HCT116 (cell line): ENCODE measurements around the gene CLEC16A. TPM values are rescaled to one million over a fixed set of nuclear protein-coding genes. Genes with fewer than 3 reads are reported as not detected.

Source experiments
- ATAC-seq: fragments of 200-7000 bp; cut with Tn5 transposase; 2 replicates; pipeline ENCODE4 v1.9.1; 2020; ENCODE audit warnings: mild to moderate bottlenecking, moderate library complexity
- BruUV-seq: library from RNA; stranded (reverse); fragments of 400-500 nt; replicated peaks from 2 replicates; lab custom pipeline; 2021; lab: Mats Ljungman, UMichigan
- CTCF ChIA-PET: fragments of 300-600 bp; sonication (Branson Sonifier 250); formaldehyde crosslinking; loops from one replicate; lab custom pipeline; 2021; ENCODE audit warnings: antibody characterized with exemption; lab: Charles Lee
- POLR2A ChIA-PET: fragments of 300-600, 350-600 bp; sonication (Branson Sonifier 250); formaldehyde crosslinking; loops from one replicate; lab custom pipeline; 2021; ENCODE audit warnings: antibody characterized with exemption; lab: Charles Lee
- RAD21 ChIA-PET, 2 experiments: fragments of 300-600 bp; sonication (Branson Sonifier 250); formaldehyde crosslinking; loops; one replicate each; lab custom pipeline; 2023; ENCODE audit warnings: low total read pairs in 2 of 2; ENCODE audit not compliant: uncharacterized antibody in 2 of 2, unreplicated experiment in 2 of 2, low non-redundant PET in 1 of 2; lab: Charles Lee
- DNase-seq: peaks from one replicate; pipeline ENCODE4 v3.0.0-alpha.2; 2010; ENCODE audit warnings: low read depth, low spot score
- H2AFZ ChIP-seq: fragments of 200-600 bp; shearing (Covaris generic), sonication (generic); 2 replicates; pipeline ENCODE4 v1.6.1; 2017; ENCODE audit warnings: low read depth, mixed run types, mixed read lengths, antibody characterized with exemption, low read length; ENCODE audit not compliant: poor library complexity, severe bottlenecking
- H3K27ac ChIP-seq: 2 replicates; pipeline ENCODE4 v1.5.1; 2012; ENCODE audit warnings: low read depth, low read length
- H3K27me3 ChIP-seq: fragments of 200-600 bp; sonication (generic); 2 replicates; pipeline ENCODE4 v1.6.1; 2016; ENCODE audit warnings: mixed run types, low read length, mixed read lengths; ENCODE audit not compliant: insufficient read depth
- H3K36me3 ChIP-seq, 2 experiments: fragments of 200-500 bp in 1 of 2; fragments of 200-600 bp in 1 of 2; sonication (Bioruptor generic) in 1 of 2; sonication (generic) in 1 of 2; 2 replicates each; pipeline versions ENCODE4 v1.5.1 to v1.6.1; 2014 to 2016; ENCODE audit warnings: low read length in 2 of 2, inconsistent platforms in 1 of 2, mixed read lengths in 1 of 2, mixed run types in 1 of 2; ENCODE audit not compliant: insufficient read depth in 2 of 2, control insufficient read depth in 1 of 2
- H3K4me1 ChIP-seq, 2 experiments: fragments of 200-600 bp in 1 of 2; sonication (generic) in 1 of 2; 2 replicates each; pipeline versions ENCODE4 v1.5.1 to v1.6.1; 2012 to 2017; ENCODE audit warnings: low read length in 2 of 2, inconsistent platforms in 1 of 2, mild to moderate bottlenecking in 1 of 2, mixed read lengths in 1 of 2, mixed run types in 1 of 2, moderate library complexity in 1 of 2; ENCODE audit not compliant: insufficient read depth in 2 of 2, control insufficient read depth in 1 of 2
- H3K4me2 ChIP-seq: fragments of 200-600 bp; sonication (generic); 2 replicates; pipeline ENCODE4 v1.6.1; 2017; ENCODE audit warnings: mixed run types, low read length, mixed read lengths
- H3K4me3 ChIP-seq, 2 experiments: fragments of 200-600 bp in 1 of 2; sonication (generic) in 1 of 2; replicated peaks in 1 of 2; 2 replicates each; pipeline ENCODE4 v1.5.1; 2011 to 2016; ENCODE audit warnings: low read length in 2 of 2, control low read depth in 1 of 2, low read depth in 1 of 2, mild to moderate bottlenecking in 1 of 2, mixed read lengths in 1 of 2, mixed run types in 1 of 2
- H3K79me2 ChIP-seq: fragments of 200-600 bp; sonication (generic); 2 replicates; pipeline ENCODE4 v1.6.1; 2017; ENCODE audit warnings: mild to moderate bottlenecking, mixed run types, low read length, moderate library complexity, mixed read lengths; ENCODE audit not compliant: insufficient read depth
- H3K9ac ChIP-seq: fragments of 200-600 bp; sonication (generic); 2 replicates; pipeline ENCODE4 v1.6.1; 2016; ENCODE audit warnings: low read length, mixed read lengths
- H3K9me2 ChIP-seq: fragments of 200-600 bp; sonication (generic), shearing (Covaris generic); 2 replicates; pipeline ENCODE4 v1.6.1; 2017; ENCODE audit warnings: mixed run types, mild to moderate bottlenecking, moderate library complexity; ENCODE audit not compliant: insufficient read depth
- H3K9me3 ChIP-seq, 2 experiments: fragments of 200-500 bp in 1 of 2; fragments of 200-600 bp in 1 of 2; sonication (Bioruptor generic) in 1 of 2; sonication (generic) in 1 of 2; 2 replicates each; pipeline ENCODE4 v1.6.1; 2014 to 2017; ENCODE audit warnings: low read length in 2 of 2, mixed read lengths in 2 of 2, inconsistent platforms in 1 of 2, low read depth in 1 of 2, mild to moderate bottlenecking in 1 of 2, mixed run types in 1 of 2, moderate library complexity in 1 of 2; ENCODE audit not compliant: control insufficient read depth in 1 of 2, insufficient read depth in 1 of 2
- H4K20me1 ChIP-seq: fragments of 200-600 bp; sonication (generic), shearing (Covaris generic); 2 replicates; pipeline ENCODE4 v1.6.1; 2017; ENCODE audit warnings: mixed run types, mild to moderate bottlenecking, moderate library complexity; ENCODE audit not compliant: insufficient read depth
- ATF3 ChIP-seq: IDR thresholded peaks from 2 replicates; pipeline ENCODE4 v1.6.1; 2012
- CBX3 ChIP-seq: IDR thresholded peaks from 2 replicates; pipeline ENCODE4 v1.6.1; 2012; ENCODE audit warnings: low read depth
- CEBPB ChIP-seq: IDR thresholded peaks from 2 replicates; pipeline ENCODE4 v1.6.1; 2012; ENCODE audit warnings: low read depth
- CTCF ChIP-seq, 3 experiments: fragments of 200-600 bp in 1 of 3; sonication (generic) in 1 of 3; IDR thresholded peaks in 2 of 3; conservative IDR thresholded peaks in 1 of 3; 2 replicates each; pipeline ENCODE4 v1.5.1; 2012 to 2017; ENCODE audit warnings: low read depth in 2 of 3, low read length in 2 of 3, antibody characterized with exemption in 1 of 3, borderline replicate concordance in 1 of 3, control low read depth in 1 of 3, mild to moderate bottlenecking in 1 of 3, mixed read lengths in 1 of 3, mixed run types in 1 of 3, moderate library complexity in 1 of 3; ENCODE audit not compliant: insufficient read depth in 1 of 3
- EZH2 ChIP-seq: fragments of 200-600 bp; sonication (generic); IDR thresholded peaks from 2 replicates; pipeline ENCODE4 v1.6.1; 2017; ENCODE audit warnings: antibody characterized with exemption, mixed run types
- EZH2phosphoT487 ChIP-seq: fragments of 200-600 bp; IDR thresholded peaks from 2 replicates; pipeline ENCODE4 v1.6.1; 2018; ENCODE audit warnings: antibody characterized with exemption, borderline replicate concordance
- FOSL1 ChIP-seq: IDR thresholded peaks from 2 replicates; pipeline ENCODE4 v1.6.1; 2012; ENCODE audit warnings: low read depth
- JUND ChIP-seq: IDR thresholded peaks from 2 replicates; pipeline ENCODE4 v1.6.1; 2012
- MAX ChIP-seq: IDR thresholded peaks from 2 replicates; pipeline ENCODE4 v1.6.1; 2012
- POLR2A ChIP-seq: IDR thresholded peaks from 2 replicates; pipeline ENCODE4 v1.7.0; 2011; ENCODE audit warnings: borderline replicate concordance; ENCODE audit not compliant: insufficient read depth, insufficient read length; ENCODE audit errors: extremely low read depth
- POLR2AphosphoS5 ChIP-seq: IDR thresholded peaks from 2 replicates; pipeline ENCODE4 v1.6.1; 2011; ENCODE audit warnings: mild to moderate bottlenecking, low read depth, low read length, moderate library complexity
- RAD21 ChIP-seq: IDR thresholded peaks from 2 replicates; pipeline ENCODE4 v1.6.1; 2012; ENCODE audit warnings: low read depth, mild to moderate bottlenecking
- SIN3A ChIP-seq: IDR thresholded peaks from 2 replicates; pipeline ENCODE4 v1.6.1; 2012; ENCODE audit warnings: low read depth
- SP1 ChIP-seq: IDR thresholded peaks from 2 replicates; pipeline ENCODE4 v1.6.1; 2012; ENCODE audit warnings: low read depth
- SRF ChIP-seq: IDR thresholded peaks from 2 replicates; pipeline ENCODE4 v1.6.1; 2012; ENCODE audit warnings: low read depth
- ZFX ChIP-seq: fragments of 450-650 bp; IDR thresholded peaks from 2 replicates; pipeline ENCODE4 v1.6.1; 2017
- ZNF274 ChIP-seq: fragments of 200-500 bp; sonication (Bioruptor generic); IDR thresholded peaks from 2 replicates; pipeline ENCODE4 v1.6.1; 2014; ENCODE audit warnings: mild to moderate bottlenecking, low read depth, low read length, inconsistent platforms
- intact Hi-C: fragments of 100-400 bp; cut with micrococcal nuclease; formaldehyde crosslinking; loops from 2 replicates; pipeline ENCODE4 v1.10.0; 2022
- total RNA-seq: library from RNA; stranded (reverse); gene quantifications from one replicate; pipeline ENCODE4 v1.2.1, GENCODE V29; 2021; ENCODE audit not compliant: unreplicated experiment
- TF ChIP-seq, protein P1 (sequence below): IDR thresholded peaks from 2 replicates; pipeline ENCODE4 v1.6.1; 2011; ENCODE audit warnings: mild to moderate bottlenecking, low read length, moderate library complexity; ENCODE audit not compliant: insufficient replicate concordance; ENCODE audit errors: extremely low read depth
- TF ChIP-seq, protein P2 (sequence below): IDR thresholded peaks from 2 replicates; pipeline ENCODE4 v1.6.1; 2012; ENCODE audit warnings: low read depth

CLEC16A gene
- total RNA-seq, 1 experiment from 2014 or later, result 18.0 TPM

- no peaks in the 10 kb centered on the region for H3K36me3 ChIP-seq
- no peaks in the 10 kb centered on the region for H3K4me1 ChIP-seq
- H3K4me3 ChIP-seq, result no peak overlapping the region
- no TSS peak for BruUV-seq
- TF ChIP-seq ZNF274, result no peak
- no peak for TF ChIP-seq CEBPB
- no peak for TF ChIP-seq POLR2A
- no peak for TF ChIP-seq JUND
- TF ChIP-seq SIN3A, result no peak
- no peak for TF ChIP-seq RAD21
- TF ChIP-seq, protein P1, sequence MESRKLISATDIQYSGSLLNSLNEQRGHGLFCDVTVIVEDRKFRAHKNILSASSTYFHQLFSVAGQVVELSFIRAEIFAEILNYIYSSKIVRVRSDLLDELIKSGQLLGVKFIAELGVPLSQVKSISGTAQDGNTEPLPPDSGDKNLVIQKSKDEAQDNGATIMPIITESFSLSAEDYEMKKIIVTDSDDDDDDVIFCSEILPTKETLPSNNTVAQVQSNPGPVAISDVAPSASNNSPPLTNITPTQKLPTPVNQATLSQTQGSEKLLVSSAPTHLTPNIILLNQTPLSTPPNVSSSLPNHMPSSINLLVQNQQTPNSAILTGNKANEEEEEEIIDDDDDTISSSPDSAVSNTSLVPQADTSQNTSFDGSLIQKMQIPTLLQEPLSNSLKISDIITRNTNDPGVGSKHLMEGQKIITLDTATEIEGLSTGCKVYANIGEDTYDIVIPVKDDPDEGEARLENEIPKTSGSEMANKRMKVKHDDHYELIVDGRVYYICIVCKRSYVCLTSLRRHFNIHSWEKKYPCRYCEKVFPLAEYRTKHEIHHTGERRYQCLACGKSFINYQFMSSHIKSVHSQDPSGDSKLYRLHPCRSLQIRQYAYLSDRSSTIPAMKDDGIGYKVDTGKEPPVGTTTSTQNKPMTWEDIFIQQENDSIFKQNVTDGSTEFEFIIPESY, result no peak
- no peak for TF ChIP-seq FOSL1
- TF ChIP-seq POLR2AphosphoS5, result no peak
- no peak for TF ChIP-seq ZFX
- TF ChIP-seq ATF3, result no peak
- no peak for TF ChIP-seq EZH2
- no peak for TF ChIP-seq MAX
- TF ChIP-seq SRF, result no peak
- no peak for TF ChIP-seq EZH2phosphoT487
- TF ChIP-seq CBX3, result no peak
- TF ChIP-seq, protein P2, sequence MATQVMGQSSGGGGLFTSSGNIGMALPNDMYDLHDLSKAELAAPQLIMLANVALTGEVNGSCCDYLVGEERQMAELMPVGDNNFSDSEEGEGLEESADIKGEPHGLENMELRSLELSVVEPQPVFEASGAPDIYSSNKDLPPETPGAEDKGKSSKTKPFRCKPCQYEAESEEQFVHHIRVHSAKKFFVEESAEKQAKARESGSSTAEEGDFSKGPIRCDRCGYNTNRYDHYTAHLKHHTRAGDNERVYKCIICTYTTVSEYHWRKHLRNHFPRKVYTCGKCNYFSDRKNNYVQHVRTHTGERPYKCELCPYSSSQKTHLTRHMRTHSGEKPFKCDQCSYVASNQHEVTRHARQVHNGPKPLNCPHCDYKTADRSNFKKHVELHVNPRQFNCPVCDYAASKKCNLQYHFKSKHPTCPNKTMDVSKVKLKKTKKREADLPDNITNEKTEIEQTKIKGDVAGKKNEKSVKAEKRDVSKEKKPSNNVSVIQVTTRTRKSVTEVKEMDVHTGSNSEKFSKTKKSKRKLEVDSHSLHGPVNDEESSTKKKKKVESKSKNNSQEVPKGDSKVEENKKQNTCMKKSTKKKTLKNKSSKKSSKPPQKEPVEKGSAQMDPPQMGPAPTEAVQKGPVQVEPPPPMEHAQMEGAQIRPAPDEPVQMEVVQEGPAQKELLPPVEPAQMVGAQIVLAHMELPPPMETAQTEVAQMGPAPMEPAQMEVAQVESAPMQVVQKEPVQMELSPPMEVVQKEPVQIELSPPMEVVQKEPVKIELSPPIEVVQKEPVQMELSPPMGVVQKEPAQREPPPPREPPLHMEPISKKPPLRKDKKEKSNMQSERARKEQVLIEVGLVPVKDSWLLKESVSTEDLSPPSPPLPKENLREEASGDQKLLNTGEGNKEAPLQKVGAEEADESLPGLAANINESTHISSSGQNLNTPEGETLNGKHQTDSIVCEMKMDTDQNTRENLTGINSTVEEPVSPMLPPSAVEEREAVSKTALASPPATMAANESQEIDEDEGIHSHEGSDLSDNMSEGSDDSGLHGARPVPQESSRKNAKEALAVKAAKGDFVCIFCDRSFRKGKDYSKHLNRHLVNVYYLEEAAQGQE, result no peak
- TF ChIP-seq SP1, result no peak
- no peak for TF ChIP-seq CTCF (IDR thresholded peaks at IDR 0.05 in 2 of 3, conservative IDR thresholded peaks at IDR 0.05 in 1 of 3; ENCODE audit: borderline replicate concordance in 1 of 3, insufficient read depth in 1 of 3, low read depth in 2 of 3, low read length in 2 of 3)
- no peaks in the 10 kb centered on the region for H3K9me2 ChIP-seq
- H3K4me2 ChIP-seq, result no peak overlapping the region
- DNase-seq (no peak), ATAC-seq (no peak)
- POLR2A ChIA-PET, result no interaction called here
- H3K27ac ChIP-seq, result no peak overlapping the region
- H2AFZ ChIP-seq, result no peak overlapping the region
- intact Hi-C loops, result no loop called here
- RAD21 ChIA-PET, result no interaction called here
- H3K27me3 ChIP-seq, result no peaks in the 10 kb centered on the region
- peaks cover 6 to 8% of the 10 kb centered on the region in 2 experiments; a peak in 2 of 4 replicates for H3K9me3 ChIP-seq
- CTCF ChIA-PET, result no interaction called here
- H4K20me1 ChIP-seq, result no peaks in the 10 kb centered on the region
- no peaks in the 10 kb centered on the region for H3K79me2 ChIP-seq
- no peak overlapping the region for H3K9ac ChIP-seq
Observed at GRCh38 chr16:11106726-11107125, 162.4 kb downstream of the CLEC16A start.
